Measurements from ENCODE around the gene MYCN. TPM values are rescaled to one million over a fixed set of nuclear protein-coding genes. Genes with fewer than 3 reads are reported as not detected.

Gene MYCN
- total and polyA plus RNA-seq, 2 donors (not counting 3 experiments of a cell fraction or from before 2014, with no cell fraction given): 0.47 to 6.8 TPM

DNA sequence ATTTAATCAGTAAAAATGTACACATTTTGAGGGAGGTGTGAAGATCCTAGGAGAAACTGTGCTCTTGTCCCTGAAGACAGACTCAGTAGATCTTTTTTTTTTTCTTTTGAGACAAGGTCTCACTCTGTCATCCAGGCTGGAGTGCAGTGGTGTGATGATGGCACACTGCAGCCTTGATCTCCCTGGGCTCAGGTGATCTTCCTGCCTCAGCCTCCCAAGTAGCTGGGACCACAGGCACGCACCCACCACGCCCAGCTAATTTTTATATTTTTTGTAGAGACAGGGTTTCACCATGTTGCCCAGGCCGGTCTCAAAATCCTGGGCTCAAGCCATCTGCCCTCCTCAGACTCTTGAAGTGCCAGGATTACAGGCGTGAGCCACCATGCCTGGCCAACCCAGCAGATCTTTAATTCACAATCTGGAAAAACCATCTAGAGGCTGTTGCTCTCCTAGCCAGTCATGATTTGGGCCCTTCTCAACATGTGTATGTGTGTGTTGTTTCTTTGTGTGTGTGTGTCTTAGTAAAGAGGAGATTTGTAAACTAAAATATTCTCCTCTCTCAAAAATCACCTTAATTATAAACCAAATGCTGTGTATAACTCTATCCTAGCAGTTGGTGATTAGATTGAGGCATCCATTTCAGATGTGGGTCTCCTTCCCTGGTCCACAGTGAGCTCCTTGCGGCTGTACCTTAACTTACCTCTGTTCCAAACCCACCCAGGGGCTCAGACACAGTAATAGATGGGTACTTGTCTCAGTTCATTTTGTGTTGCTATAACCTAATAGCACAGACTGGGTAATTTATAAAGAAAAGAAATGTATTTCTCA lies 3.9 kb upstream of the MYCN start:
- no peak overlapping the region for H3K27ac ChIP-seq (ENCODE audit: insufficient read depth, low read depth, low read length)
- DNase-seq (ENCODE audit: low read depth, low spot score) (no peak), FAIRE-seq (no peak)
- ChIA-PET CTCF (no interaction called here), POLR2A (interaction anchor here (0.7 kb wide), 1 partner anchor 232 kb away, joined by 6 read pairs; no protein-coding TSS in a partner anchor)
- no peak overlapping the region for H3K4me3 ChIP-seq (replicated peaks in 1 of 3; ENCODE audit: insufficient read depth in 1 of 3, low read depth in 1 of 3, low read length in 3 of 3)
- no peak overlapping the region for H2AFZ ChIP-seq (ENCODE audit: low read depth, low read length)
- H3K36me3 ChIP-seq (ENCODE audit: control insufficient read depth in 2 of 2, extremely low read depth in 1 of 2, insufficient read depth in 2 of 2, low read length in 2 of 2): no peaks in the 10 kb centered on the region
- no TSS peak for BruUV-seq (replicated peaks)
- TF ChIP-seq EZH2 (IDR thresholded peaks at IDR 0.05; ENCODE audit: borderline replicate concordance, low read depth, low read length, severe bottlenecking): no peak
- no peak for TF ChIP-seq GATA2 (IDR thresholded peaks at IDR 0.05; ENCODE audit: insufficient read depth, insufficient read length, low read depth, low read length)
- TF ChIP-seq POLR2AphosphoS5 (IDR thresholded peaks at IDR 0.05; ENCODE audit: insufficient read depth, low read depth, low read length): no peak
- no peak for TF ChIP-seq FOS (IDR thresholded peaks at IDR 0.05; ENCODE audit: borderline replicate concordance, insufficient read depth, low read length)
- TF ChIP-seq POLR2A (IDR thresholded peaks at IDR 0.05; ENCODE audit: low read depth, low read length): no peak
- TF ChIP-seq MYC (IDR thresholded peaks at IDR 0.05; ENCODE audit: low read depth, low read length): no peak
- no peak for TF ChIP-seq CTCF (IDR thresholded peaks at IDR 0.05; ENCODE audit: extremely low read depth in 1 of 2, insufficient read depth in 1 of 2, low read depth in 1 of 2, low read length in 2 of 2)
- TF ChIP-seq JUN (IDR thresholded peaks at IDR 0.05; ENCODE audit: borderline replicate concordance, insufficient read depth, insufficient read length, low read depth): no peak
- no peak for TF ChIP-seq MAX (IDR thresholded peaks at IDR 0.05; ENCODE audit: insufficient read depth, insufficient read length)
- H3K9me3 ChIP-seq (replicated peaks; ENCODE audit: control insufficient read depth, insufficient read depth, low read length): no peaks in the 10 kb centered on the region
- no peaks in the 10 kb centered on the region for H3K79me2 ChIP-seq (ENCODE audit: control insufficient read depth, insufficient read depth, low read length)
- H3K4me1 ChIP-seq (ENCODE audit: control insufficient read depth, extremely low read depth, insufficient read depth, low read length): peaks cover 7% of the 10 kb centered on the region
- H4K20me1 ChIP-seq (replicated peaks; ENCODE audit: control insufficient read depth, extremely low read depth, insufficient read depth, low read length): no peaks in the 10 kb centered on the region
- dilution Hi-C loops (cut with MboI; ENCODE audit: extremely low pct_ligation_motif_present, low sequenced_read_pairs) (no loop called here), intact Hi-C loops (cut with micrococcal nuclease) (no loop called here)
- H3K27me3 ChIP-seq (ENCODE audit: control insufficient read depth in 2 of 2, insufficient read depth in 2 of 2, low read length in 2 of 2): peaks cover 24 to 34% of the 10 kb centered on the region in 2 experiments
- H3K9ac ChIP-seq (replicated peaks; ENCODE audit: extremely low read depth, insufficient read depth, low read length): no peak overlapping the region
- H3K9me1 ChIP-seq (replicated peaks; ENCODE audit: control insufficient read depth, extremely low read depth, insufficient read depth, low read length): no peaks in the 10 kb centered on the region
- no peak overlapping the region for H3K4me2 ChIP-seq (ENCODE audit: insufficient read depth, low read length)

All from endothelial cell of umbilical vein (primary cell).